Occipital lobe (tissue), 2 donors: Measurements from ENCODE around the gene DNAJC27. TPM values are rescaled to one million over a fixed set of nuclear protein-coding genes. Genes with fewer than 3 reads are reported as not detected.
"Not testable (repeated sequence)": the region's sequence is repeated elsewhere in the genome, so short reads cannot be mapped to it uniquely, and the experiment has no call there.

Experiments used
- DNase-seq: peaks from one replicate; lab custom pipeline; 2025; lab: John Stamatoyannopoulos, UW
- total RNA-seq: library from RNA; depleted of rRNA; stranded (reverse); fragments of >200 nt; gene quantifications from one replicate; pipeline ENCODE4 v1.2.3, GENCODE V29; 2014

Gene DNAJC27
- total RNA-seq: 14.3 TPM

DNA sequence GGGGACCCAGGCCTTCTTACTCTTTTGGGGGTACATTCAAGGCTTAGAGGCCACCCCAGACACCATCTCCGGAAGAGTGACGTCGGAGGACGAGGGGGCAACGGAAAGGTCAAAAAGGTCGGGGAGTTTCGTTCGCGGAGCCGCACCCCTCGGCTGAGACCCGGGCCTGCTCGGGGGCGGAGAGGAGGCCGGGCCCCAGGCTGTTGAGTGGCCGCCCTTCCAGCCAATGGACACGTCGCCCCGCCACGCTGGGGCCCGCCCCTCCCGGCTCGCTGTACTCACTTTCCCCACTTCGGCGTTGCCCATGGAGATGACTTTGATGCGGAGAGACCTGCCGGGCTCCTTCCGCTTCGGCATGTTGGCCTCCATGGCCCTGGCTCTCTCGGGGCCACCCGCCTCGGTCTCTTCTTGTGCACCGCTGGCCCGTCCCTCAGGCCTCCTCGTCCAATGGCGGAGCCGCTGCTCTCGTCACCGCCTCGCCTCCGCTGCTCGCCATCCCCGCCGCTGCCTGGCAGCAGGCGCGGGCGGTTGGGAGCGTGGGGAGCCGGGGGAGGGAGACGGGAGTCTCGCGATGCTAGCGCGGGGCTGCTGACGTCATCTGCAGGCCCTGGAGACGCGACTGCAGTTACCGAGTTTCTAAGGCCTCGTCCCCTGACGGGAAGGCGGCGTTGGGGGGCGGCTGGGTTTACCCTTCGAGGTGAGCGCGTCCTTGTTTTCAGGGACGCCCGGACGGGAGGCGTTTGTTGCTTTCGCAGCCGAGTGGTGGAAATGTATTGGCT is at the start of gene DNAJC27:
DNAJC27 (minus strand) TSS at position 420 of the 779 bp plus-strand sequence; CDS start at position 369, 51 bp downstream.
- peak; percentile 96 for DNase-seq

DNA sequence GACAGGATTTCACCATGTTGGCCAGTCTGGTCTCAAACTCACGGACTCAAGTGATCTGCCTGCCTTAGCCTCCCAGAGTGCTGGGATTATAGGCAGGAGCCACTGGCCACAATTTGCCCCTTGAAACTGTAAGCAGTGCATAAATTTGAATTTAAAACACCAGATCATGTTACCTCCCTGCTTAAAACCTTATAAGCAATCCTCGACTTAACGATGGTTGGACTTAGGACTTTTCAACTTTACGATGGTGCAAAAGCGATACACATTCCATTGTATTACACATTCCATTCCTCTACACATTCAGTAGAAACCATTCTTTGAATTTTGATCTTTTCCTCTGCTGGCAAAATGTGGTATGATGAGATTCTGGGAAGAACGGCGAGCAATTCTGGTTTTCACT is 46.9 kb upstream of the DNAJC27 start:
- no peak for DNase-seq

DNA sequence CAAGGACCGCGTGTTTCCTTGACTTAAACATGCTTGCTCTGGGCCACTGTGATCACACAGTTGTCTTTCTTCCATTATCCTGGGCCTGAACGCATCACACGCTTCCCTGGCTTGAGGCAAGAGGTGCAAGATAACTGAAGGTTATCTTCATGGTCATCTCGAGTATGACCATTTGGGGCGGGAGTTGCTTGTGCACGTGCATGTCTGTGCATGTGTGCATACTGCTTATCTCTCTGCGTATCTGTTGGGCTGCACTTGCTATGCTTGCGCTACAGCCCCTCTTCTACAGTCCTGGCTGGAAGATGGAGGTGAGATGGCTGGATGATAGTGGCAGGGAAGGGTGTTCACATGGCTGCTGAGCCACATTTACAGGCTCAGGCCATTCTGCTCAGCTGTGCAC is 42.9 kb upstream of the DNAJC27 start:
- DNase-seq: no peak

DNA sequence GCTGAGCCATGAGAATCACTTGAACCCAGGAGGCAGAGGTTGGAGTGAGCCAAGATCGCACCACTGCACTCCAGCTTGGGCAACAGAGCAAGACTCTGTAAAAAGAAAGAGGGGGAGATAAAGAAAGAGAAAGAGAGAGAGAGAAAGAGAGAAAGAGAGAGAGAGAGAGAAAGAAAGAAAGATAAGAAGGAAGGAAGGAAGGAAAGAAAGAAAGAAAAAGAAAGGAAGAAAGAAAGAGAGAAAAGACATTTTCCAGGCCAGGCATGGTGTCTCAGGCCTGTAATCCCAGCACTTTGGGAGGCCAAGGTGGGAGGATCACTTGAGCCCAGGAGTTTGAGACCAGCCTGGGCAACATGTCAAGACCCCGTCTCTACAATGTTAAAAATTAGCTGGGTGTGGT is 39.6 kb upstream of the DNAJC27 start:
- not testable (repeated sequence) for DNase-seq

DNA sequence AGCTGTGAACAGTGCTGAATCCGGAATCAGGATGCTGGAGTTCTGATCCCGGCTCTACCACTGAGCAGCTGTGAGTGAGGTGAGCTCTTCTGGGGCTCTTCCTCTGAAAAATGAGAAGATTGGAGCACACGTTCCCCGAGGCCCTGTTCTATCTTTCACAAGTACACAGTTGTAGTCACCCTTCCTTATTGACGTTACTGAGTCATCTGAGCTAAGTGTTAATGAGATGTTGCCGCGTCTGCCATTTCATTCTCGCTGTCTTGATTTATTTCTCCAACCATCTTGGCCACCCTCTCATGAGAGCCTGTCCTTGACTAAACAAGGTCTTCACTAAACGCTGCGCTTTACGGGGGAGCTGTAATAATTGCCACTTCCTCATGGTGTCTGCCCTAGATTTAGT is 38.2 kb upstream of the DNAJC27 start:
- DNase-seq: no peak

GRCh38 chr2:25002066-25002465 is 30.3 kb upstream of the DNAJC27 start:
- DNase-seq: no peak

- no peak for DNase-seq
Measured at GRCh38 chr2:25001325-25001637, 29.5 kb upstream of the DNAJC27 start.

GRCh38 chr2:25000503-25001324 is 29.0 kb upstream of the DNAJC27 start:
- DNase-seq: peak; percentile 68

DNA sequence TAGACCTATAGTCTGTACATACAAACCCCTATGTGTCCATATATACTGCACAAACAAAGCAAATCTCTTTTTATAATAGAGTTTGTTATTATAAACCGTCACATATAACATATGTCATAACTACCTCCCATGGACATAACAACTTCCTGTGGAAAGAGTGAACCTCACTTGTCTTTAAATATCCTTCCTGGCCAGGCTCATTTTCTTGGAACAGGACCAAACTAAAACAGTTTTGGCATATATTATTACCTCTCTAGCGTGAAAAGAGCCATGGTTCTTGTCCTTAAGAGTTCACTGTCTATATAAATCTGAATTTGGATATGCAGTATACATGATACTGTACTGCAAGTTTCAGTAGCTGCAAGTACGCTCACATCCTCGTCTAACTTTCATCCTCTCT is 28.3 kb upstream of the DNAJC27 start:
- DNase-seq: no peak

DNA sequence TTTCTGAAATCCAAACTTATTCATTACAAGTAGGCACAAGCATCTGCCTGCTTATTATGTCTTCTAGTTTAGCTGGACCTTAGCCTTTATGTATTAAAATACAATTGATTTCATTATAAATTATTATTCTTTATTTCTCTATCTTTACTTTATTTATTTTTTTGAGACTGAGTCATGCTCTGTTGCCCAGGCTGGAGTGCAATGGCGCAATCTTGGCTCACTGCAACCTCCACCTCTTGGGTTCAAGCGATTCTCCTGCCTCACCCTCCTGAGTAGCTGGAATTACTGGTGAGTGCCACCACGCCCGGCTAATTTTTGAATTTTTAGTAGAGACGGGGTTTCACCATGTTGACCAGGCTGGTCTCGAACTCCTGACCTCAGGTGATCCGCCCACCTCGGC is 27.3 kb upstream of the DNAJC27 start:
- not testable (repeated sequence) for DNase-seq

- no peak for DNase-seq
Measured at GRCh38 chr2:24994146-24994724, 22.5 kb upstream of the DNAJC27 start.

GRCh38 chr2:24993406-24994145 is 21.8 kb upstream of the DNAJC27 start:
- DNase-seq: no peak

GRCh38 chr2:24986372-24986771 is 14.6 kb upstream of the DNAJC27 start:
- no peak for DNase-seq

- no peak for DNase-seq
Measured at GRCh38 chr2:24985511-24985910, 13.8 kb upstream of the DNAJC27 start.

DNA sequence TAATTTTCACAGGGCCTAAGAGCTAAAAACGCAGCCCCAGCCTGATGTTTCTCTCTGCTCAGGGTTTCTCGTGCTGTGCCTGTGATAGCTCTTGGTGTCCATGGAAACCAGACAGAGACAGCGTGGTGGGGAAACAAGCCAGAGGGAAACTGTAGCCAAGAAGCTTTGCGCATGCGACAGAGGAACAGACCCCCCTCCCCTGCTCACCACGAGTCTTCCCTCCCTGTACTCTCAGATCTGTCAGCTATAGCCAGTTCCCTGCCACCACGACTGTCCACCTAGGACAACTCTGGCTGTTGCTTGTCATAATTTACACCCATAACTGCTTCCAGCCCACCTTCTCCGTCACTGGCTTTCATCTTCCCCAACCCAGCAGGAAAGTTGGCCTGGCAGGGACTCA is 13.2 kb upstream of the DNAJC27 start:
- DNase-seq: peak; percentile 69

DNA sequence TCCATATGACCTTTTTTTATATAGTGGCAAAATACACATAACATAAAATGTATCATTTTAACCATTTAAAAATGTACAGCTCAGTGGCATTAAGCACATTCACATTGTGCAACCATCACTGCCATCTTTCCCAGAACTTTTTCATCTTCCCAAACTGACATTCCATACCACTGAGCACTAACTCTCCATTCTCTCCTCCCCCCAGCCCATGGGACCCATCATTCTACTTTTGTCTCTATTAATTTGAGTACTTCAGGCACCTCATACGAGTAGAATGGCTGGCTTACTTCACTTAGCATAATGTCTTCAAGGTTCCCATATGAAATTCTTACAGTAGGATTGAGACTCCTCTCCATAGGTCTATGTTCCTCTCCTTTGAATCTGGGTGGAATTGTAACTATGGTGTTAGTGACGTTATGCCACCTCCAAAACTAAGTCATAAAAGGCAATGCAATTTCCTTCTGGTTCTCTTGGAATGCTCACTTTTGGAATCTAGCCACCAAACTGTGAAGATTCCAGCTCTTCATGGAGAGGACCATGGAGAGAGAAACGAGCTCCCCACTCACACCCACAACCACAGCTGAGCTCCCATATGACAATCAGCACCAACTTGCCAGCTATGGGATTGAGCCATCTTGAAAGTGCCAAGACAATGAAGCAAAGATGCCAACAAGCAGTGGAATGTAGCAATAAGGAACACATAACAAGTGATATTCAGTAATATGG is 9.8 kb upstream of the DNAJC27 start:
- DNase-seq: no peak

DNA sequence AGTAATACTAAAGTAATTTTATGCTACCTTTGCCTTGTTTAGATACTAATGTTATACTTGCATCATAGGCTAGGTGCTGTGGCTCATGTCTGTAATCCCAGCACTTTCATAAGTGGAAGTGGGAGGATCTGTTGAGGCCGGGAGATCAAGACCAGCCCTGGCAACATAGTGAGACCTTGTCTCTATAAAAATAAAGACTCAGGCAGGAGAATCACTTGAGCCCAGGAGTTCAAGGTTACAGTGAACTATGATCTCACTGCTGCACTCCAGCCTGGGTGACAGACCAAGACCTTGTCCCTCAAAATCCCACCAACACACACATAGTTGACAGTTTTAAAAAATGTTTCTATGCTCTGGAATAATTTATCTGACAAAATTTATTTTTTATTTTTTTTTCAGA is 6.9 kb upstream of the DNAJC27 start:
- DNase-seq: no peak

DNA sequence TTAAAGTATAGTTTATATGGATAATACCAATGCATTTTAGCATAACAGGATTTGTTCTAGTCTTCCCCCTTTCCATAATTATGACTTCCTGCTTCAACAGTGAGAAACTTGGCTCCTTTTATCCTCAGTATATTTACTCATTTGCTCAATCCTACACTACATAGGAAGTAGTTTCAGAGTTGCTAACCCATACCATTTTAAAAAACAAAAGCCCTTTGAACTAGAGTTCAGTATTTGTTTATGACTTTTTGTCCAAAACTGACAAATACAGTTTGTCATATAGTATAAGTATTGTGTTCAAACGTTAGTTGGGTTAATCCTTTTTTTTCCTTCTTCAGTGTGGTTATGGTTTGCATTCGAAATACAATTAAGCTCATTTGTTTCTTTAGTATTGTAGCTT is 5.9 kb upstream of the DNAJC27 start:
- no peak for DNase-seq

DNA sequence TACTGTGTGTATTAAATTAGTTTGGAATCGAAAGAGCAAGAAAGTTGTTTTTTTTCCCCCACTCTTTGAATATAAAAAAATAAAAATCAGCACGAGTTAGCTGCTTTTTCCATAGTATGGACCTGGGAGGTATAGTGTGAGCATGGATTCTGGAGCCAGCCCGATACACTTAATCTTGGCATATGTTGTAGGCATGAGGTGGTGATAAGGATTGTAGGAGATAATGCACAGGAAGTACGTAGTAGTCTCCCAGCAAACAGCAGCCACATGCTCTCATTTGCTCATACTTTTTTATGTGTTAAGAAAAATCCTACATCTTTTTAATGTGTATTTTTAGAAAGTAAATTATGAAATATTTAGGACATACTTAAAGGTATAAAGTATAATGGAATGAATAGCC is 2.1 kb upstream of the DNAJC27 start:
- no peak for DNase-seq

DNA sequence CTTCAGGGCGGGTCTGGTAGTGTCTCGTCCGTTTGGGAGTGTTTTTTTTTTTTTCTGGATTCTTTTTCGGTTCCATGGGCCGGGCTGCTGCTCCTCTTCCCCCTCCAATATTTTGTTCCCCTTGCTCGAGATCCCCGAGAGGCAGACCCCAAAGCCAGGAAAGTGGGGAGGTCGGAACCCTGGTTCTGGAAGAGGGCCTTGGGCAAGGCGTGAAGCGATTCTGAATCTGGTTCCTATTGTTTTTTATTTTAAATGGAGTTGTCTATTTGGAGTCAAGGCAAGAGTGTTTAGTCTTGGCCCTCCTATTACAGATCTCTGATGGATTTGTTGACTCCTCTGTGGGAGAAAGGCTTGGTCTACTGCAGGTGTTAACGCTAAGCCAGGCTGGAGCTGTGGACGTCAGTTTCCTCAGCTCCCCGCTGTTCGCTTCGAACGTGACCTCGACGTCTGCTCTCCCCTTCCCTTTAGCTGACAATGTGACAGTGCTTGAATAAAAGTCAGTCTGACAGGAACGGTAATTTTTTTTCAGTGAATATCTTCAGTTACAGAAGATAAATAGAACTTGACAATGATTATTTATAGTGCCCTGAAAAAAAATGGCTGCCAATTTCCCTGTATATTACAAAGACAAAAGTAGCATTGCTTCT is 683 bp upstream of the DNAJC27 start:
- DNase-seq: no peak

- DNase-seq: no peak
Measured at GRCh38 chr2:24971286-24971535, 544 bp downstream of the DNAJC27 start.
